Eye (tissue), 1 donor: Measurements from ENCODE around the gene CLOCK.

Experiments
- DNase-seq: peaks from one replicate; pipeline ENCODE4 v3.0.0-alpha.2; 2015

The CLOCK gene

DNA sequence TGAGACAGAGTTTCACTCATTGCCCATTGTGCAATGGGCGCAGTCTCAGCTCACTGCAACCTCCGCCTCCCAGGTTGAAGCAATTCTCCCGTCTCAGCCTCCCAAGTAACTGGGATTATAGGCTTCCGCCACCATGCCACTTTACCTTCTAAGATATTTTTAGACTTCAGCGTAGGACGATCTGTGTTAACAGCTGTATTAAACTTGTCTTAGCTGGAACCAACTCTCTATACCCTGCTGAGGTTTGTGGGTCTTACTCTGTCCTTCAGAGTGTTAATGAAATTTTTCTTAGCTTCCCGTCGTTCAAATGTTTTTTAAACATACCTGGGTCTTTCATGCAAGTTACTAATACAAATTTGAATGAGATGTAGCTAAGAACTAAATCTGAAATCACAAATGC is 136.3 kb downstream of the CLOCK start:
- no peak for DNase-seq

DNA sequence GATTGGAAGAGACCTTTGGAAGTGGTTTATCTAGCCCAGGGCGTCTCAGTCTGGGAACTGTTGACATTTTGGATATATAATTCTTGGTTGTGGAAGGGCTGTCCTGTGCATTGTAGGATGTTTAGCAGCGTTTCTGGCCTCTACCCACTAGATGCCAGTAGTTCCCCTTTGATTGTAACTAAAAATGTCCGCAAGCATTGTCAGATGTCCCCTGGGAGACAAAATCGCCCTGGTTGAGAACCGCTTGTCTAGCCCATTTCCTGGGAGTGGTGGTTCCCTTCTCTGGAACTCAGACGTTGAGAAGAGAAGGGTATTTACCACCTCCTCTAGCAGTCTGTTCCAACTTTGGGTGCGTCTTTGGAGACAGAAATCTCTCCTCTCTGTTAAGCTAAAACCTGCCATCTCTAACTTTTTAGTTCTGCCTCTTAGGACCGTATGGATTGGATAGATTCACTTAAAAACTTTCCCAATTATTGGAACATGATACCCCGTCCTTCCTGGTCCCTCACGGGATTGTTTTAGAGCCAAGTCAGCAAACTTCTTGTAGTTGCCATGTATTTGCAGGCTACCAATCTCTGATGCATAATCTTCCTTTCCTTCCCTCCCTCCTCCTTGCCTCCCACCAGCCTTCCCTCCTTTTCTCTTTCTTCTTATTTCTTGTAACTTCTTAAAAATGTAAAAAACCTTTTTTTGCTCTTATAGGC is 137.1 kb downstream of the CLOCK start:
- DNase-seq: peak; percentile 38

DNA sequence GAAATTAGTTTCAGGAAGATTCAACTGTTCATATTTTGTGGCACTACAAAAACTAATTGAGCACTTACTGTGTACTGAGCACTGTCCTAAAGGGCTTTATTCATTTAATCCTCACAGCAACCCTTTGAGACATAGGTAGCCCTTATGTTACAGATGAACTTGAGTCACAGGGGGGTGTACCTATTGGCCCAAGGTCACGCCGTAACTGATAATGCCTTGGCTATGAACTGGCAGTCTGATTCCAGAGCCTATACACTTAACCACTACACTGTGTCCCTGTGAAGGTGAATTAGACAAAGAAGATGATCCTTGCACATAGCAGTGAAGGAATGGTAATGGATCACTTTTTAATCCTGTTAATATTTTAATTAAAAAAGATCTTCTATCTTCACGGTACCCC is 138.9 kb downstream of the CLOCK start:
- DNase-seq: no peak

DNA sequence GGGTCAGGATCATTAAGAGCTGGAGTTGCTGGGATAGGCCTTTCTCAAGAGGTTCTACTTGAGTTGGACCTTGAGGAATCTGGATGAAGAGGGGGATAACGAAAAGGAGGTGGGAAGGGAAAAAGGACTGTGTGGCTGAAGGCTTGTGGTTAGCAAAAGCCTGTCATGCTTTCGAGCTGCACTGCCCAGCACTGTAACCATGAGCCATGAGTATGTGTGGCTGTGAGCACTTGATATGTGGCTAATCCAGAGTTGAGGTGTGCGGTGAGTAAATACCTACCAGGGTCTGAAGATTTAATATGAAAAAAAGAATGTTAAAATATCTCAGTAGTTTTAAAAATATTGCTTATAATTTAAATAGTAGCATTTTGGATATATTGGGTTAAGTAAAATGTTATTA is 139.6 kb downstream of the CLOCK start:
- no peak for DNase-seq

DNA sequence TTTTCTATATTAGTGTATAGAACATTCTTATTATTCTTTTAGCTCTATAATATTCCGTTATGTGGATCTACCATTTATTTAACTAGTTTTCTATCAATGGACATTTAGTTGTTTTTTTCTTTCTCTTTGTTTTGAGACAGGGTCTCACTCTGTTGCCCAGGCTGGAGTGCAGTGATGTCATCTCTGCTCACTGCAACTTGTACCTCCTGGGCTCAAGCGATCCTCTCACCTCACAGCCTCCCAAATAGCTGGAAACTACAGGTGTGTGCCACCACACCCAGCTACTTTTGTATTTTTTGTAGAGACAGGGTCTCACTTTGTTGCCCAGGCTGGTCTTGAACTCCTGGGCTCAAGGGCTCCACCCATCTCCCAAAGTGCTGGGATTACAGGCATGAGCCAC is 140.2 kb downstream of the CLOCK start:
- no peak for DNase-seq

DNA sequence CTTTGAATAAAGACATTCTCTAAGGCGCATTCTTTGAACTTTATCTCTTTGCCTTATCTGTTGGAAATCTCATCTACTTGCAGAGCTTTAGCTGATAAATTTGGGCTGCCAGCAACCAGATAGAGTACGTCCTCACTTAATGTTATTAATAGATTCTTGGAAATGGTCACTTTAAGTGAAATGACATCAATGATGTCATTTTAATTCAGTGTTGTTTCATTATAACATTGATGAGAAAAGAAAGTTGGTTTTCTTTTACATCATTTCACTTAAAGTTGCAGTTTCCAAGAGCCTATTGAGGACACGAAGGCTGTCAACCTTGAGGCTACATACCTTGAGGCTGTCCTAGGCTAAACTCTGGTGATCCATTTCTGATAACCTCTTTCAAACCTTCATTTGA is 141.6 kb downstream of the CLOCK start:
- no peak for DNase-seq

DNA sequence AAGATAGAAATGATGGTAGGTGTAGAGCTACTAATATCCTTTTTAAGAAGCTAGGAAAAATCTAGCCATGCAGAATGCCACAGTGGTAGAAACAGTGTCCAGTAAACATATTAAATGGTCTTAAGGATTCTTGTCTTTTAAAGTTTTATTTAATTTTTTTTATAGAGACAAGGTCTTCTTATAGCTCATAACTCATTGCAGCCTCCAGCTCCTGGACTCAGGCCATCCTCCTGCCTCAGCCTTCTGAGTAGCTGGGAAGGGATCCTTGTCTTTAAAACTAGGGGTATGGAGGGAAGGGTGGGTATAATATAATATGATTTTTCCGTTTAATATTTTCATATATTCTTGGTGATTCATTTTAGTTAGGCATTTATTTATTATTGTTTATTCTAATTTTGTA is 147.1 kb downstream of the CLOCK start:
- DNase-seq: peak; percentile 25

DNA sequence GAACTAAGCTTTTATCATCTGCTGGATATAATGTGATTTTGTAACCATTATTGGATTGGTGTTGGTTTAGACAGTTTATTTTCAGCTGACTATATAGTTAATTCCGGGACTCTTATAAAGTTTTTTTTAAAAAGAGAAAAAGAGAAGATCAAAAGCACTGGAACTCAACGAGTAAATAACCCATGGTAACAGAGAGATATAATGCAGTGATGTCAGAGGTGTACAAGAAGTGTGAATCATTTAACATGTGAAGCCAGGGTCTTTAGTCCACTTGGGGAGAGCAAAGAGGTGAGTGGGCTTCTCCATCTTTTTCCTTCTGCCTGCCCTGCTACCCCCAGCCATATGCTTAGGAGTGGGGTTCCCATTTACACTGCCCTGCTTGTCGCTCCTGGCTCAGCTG is 147.7 kb downstream of the CLOCK start:
- DNase-seq: peak; percentile 23

DNA sequence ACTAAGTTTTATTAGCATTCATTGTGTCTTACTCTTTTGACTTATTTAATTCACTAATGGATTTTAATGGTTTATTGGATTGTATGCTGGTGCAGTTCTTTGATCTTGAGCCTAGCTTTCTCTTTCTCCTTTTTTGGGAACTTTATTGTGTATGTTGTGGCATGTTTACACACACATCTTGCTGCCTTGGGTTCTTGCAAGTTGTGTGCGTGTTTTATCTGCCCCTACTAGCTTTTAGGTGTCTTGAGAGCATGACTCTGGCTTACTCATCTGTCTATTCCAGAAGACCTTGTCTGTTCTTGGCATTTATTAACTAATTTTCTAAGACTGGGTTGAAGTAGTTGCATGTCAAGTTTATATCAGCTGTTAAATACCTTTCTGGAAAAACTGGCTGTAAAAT is 148.2 kb downstream of the CLOCK start:
- peak; percentile 8 for DNase-seq

DNA sequence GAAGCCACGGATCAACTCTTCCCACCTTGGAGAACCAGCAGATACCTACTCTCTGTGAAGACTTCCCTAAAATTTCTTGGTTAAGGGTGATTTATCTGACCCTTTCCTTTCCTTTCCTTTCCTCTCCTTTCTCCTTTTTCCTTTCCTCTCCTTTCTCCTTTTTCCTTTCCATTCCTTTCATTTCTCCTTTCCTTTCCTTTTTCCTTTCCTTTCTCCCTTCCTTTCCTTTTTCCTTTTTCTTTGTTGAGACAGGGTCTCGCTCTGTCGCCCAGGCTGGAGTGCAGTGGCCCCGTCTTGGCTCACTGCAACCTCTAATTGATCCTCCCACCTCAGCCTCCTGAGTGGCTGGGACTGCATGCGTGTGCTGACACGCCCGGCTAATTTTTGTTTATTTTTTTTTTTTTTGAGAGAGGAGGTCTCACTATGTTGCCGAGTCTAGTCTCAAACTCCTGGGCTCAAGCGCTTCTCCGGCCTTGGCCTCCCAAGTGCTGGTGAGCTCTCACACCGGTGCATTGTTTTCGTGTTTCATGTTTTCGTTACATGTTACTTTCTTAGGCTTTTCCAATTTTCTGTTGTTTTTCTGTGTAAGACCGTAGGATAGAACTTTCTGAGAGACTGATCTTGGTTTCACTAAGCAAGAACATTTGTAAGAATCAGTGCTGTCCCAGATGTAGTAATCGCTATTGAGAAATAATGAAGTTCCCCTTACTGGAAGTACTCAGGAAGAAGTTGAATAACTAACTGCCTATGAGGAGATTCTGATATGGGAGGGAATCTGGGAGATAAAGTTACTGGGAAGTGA is 149.0 kb downstream of the CLOCK start:
- DNase-seq: peak; percentile 12

DNA sequence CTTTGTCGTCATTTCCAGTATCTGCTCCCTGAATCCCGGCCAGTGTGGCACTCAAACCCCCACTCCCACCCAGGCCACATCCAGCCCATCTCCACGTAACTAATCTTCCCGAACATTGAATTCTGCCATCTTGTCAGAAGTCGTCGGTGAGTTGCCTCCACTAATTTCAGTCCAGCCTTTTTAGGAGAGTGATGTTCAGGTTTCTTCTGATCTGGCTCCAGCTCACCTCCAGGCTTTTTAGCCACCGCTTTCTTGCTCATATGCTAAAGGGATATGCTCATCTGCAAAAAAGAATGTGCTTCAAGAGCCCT is 149.6 kb downstream of the CLOCK start:
- no peak for DNase-seq

DNA sequence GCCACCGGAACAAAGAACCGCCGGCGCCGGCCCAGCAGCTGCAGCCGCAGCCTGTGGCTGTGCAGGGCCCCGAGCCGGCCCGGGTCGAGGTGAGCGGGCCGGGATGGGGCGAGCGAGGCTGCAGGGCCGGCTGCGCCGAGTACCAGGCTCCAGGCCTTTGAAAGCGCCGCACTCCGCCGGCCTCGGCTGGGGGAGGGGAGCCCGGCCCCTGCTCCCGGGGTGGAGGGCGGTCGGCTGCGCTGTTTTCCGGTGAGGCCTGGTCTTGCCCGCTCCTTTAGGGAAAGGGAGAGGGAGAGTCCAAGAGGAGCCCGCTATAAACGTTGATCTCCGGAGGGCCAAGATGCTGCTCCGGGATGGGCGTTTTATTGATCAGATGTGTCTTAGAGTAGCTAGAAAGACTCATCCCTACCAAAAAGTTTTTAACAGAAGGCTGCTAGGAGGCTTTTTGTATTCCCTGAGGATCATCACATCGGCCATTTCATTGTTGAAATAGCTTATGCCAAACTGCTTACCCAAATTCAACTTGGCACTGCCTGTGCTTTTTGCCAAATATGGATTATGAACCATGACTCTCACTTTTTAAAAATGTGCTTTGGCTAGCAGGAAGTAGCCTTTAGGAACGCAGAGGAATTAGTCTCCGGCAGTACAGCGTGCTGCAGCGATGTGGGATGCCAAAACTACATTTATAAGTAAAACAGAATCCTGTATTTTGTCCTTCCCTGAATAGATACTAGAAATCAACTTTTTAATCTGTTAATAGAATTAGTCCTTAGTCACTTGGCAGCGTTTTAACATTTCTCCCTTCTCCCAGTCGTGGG is 150.2 kb downstream of the CLOCK start:
- DNase-seq: peak; percentile 85

DNA sequence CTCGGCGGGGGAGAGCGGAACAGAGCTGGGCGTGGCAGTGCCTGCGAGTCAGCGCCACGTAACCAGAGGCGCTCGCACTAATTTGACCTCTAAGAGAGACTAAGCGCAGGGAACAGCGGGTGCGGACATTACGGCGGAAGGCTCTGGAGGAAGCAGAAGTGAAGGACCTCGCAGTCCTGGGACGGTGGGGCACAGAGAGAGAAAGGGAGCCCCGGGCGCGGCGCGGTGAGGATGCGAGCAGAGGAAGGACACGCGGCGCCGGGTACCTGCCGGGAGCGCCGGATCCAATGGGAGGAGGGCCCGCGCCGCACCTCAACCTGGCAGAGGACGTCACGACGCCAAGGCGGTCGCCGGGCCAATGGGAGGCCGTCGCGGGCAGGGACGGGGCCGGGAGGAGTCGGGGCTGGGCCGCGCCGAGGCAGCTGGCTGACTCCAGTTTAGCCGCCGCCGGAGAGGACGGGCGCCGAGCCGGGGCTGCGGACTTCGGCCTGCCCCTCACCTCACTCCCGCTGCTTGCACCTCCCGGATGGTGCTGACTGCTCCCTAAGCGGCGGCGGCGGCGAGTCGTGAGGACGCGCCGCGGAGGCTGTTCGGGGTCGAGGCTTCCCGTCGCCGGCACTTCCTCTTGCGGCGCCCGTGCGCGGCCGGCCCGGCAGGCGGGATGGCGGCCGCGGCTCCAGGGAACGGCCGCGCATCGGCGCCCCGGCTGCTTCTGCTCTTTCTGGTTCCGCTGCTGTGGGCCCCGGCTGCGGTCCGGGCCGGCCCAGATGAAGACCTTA is 151.0 kb downstream of the CLOCK start, which contains the start of gene TMEM165:
TSS of gene TMEM165 (plus strand) at position 429 of the 779 bp plus-strand sequence. CDS start at position 662, 233 bp downstream.
- peak; percentile 94 for DNase-seq

DNA sequence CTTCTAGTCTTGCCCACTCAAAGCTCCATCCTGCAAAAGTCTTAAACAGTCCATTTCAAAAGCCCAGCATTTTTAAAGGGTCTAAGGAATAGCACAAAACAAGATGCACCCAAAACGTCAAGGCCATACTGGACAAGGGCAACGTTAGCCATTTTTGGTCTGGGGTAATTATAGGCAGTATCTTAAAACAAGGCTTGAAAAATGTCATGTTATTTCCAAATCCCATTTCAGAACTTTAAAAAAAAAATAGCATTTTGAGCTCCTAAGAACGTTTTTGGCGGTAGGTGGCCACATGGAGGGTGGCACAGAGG is 151.5 kb downstream of the CLOCK start:
- DNase-seq: no peak

DNA sequence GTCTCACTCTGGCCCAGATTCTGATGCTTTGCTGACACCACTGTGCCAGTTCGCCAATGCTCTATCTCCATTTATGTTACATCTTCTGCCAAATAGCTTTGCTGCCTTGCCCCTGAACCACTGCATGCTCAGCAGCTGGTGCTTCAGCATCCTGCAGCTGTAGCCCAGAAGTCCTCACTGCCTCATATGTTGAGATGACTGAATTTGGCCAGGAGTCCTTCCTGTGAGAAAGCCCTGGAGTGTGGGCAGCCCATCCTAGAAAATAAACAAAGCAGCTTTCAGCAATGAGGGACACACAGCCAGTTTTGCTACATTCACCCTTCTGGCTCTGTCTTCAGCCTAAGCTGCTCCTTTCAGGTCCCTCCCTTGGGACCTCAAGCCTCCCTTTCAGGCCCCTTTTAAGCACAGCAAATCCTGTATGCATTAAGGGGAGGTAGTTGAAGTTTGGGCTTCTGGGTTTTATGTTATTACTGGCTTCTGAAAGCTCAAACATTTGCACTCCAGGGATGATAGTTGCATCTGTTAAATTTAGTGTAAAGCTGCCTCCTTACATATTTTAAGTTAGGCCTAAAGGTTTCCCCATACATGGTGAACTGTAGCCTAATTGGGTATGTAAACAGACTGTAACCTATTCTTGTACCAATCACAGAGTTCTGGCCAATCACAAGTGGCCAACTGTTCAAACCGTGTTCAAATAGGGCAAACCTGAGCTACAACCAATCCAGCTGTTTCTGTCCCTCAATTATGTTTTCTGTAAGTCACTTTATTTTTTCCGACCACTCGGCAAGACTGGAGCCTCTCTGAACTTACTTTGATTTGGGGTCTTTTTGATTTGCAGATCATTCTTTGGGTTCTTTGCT is 153.0 kb downstream of the CLOCK start:
- no peak for DNase-seq

DNA sequence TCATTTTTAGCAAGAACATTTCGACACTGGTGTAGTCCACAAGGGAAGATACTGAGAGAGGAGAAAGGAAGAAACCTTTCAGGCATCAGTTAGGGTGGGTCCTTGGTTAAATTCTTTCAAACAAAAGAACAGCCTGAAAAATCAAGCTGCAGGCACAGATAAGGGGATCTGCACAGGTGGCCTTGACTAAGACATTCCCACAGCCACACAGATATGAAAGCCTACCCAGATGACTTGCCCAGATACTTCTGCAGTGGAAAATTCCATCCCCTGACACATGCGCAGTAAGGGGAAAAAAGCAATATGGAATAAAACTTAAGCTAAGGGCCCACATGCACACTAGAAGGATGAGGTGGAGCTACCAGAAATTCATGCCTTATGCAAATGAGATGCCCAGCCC is 159.9 kb downstream of the CLOCK start:
- DNase-seq: no peak

DNA sequence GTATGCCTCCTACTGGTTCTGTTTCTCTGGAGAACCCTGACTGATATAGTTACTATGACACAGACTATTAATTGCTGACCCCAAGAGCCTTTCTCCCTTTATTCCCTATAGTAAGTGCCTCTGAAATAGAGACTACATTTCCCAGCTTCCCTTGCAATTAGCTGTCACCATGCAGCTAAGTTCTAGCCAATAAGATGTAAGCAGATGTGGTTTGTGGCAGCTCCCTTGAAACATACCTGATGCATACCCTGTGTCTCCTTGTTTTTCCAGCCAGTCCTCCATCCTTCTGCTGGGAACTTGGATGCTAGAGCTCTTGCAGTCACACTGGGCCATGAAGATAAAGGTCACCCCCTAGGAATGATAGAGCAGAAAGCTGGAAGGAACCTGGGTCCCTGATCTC is 160.6 kb downstream of the CLOCK start:
- peak; percentile 32 for DNase-seq

DNA sequence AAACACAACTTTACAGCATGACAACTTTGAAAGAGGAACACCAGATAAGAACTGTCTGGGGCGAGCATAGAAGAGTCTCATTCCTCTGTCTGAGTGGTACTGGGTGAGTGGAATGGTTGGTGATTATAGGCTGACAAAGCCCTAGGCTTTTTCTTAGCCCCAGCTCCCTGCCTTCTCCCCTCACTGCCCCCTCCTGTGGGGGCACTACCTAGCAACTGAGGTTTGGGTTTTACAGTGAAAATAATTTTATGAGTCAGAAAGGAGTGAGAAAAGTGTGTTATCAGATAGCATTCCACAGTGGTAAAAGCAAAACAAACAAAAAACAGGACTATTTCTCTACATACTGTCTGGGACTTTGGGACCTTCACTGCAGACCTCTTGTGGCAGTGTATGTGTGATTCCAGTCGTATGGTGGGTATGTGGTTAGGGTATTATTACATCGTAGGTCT is 161.5 kb downstream of the CLOCK start:
- no peak for DNase-seq

DNA sequence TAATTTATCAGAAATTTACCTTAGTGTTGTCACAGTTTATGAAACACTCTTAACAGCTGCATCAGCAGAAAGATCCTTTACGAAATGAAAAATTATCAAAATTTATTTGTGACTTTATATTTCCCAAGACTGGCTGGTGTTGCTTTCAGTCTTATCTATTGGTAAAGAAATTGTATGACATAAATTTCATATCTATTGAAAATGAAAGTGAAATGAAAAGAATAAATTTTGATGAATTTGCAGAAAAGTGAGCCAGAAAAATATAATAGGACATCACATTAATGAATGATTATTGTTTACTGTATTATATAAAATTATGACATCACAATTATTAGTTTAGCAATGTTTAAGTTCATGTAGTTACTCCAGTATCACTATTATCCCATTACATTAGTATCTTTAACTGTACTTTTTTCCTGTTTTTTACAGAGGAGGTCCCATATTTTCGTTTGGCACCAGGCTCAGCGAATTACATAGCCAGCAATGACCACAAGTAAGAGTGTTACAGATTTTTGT is 164.2 kb downstream of the CLOCK start:
- no peak for DNase-seq

DNA sequence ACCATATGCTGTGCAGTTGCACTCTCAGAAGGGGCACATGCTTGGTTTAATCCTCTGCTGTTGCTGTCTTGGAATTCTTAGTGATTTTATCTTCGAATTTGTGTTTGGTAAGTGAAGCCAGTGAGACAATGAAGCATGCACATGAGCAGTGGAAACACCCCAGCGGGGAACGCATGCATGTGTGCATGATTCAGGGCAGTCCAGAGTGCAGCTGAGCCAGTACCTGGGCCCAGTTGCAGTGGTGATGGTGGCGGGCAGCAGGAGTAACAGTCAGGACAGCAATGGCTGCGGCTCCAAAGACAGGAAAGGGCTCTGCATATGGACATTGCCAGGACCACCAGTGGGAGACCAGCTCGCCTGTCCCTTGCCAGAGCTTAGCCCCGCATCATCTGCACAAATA is 165.2 kb downstream of the CLOCK start:
- no peak for DNase-seq

DNA sequence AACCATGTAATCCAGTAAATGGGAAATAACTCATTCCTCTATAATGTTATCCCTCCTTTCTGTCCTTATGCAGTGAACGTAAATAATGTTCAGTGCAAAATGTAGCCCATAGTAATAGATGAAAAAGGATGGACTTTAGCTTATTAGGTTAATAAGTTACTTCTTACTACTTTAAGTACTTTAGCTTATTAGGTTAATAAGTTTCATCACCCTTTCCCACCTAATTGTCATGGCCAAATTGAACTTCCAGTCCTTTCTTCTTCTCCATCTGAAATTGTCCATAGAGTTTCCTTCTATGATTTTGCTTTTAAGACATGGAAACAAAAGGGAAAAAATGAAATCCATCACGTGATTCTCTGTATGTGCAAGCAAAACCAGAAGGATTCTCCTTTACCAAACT is 166.1 kb downstream of the CLOCK start:
- no peak for DNase-seq
